H9 (cell line): ENCODE measurements around the gene SAC3D1. TPM values are rescaled to one million over a fixed set of nuclear protein-coding genes. Genes with fewer than 3 reads are reported as not detected.

Source experiments
- DNase-seq: peaks from one replicate; pipeline ENCODE4 v3.0.0-alpha.2; 2017
- H2AFZ ChIP-seq: one replicate; pipeline ENCODE4 v1.6.1; 2013; ENCODE audit warnings: mild to moderate bottlenecking, low read length, control low read depth, moderate library complexity
- H2AK5ac ChIP-seq: 2 replicates; pipeline ENCODE4 v1.6.1; 2013; ENCODE audit warnings: low read length, control low read depth, mixed read lengths; ENCODE audit not compliant: insufficient read length
- H2BK120ac ChIP-seq: one replicate; pipeline ENCODE4 v1.6.1; 2013; ENCODE audit warnings: low read depth, mild to moderate bottlenecking, low read length, control low read depth, inconsistent platforms; ENCODE audit not compliant: poor library complexity, severe bottlenecking
- H2BK12ac ChIP-seq: 2 replicates; pipeline ENCODE4 v1.6.1; 2013; ENCODE audit warnings: low read length, control low read depth, mixed read lengths, low read depth; ENCODE audit not compliant: insufficient read length
- H2BK15ac ChIP-seq: 2 replicates; pipeline ENCODE4 v1.6.1; 2013; ENCODE audit warnings: low read depth, low read length, control low read depth
- H2BK20ac ChIP-seq: one replicate; pipeline ENCODE4 v1.6.1; 2013; ENCODE audit warnings: low read depth, mild to moderate bottlenecking, low read length, control low read depth, inconsistent platforms; ENCODE audit not compliant: poor library complexity, severe bottlenecking
- H2BK5ac ChIP-seq: 2 replicates; pipeline ENCODE4 v1.6.1; 2013; ENCODE audit warnings: low read length, control low read depth, mixed read lengths; ENCODE audit not compliant: insufficient read length
- H3K14ac ChIP-seq: 2 replicates; pipeline ENCODE4 v1.6.1; 2013; ENCODE audit warnings: low read length, control low read depth; ENCODE audit not compliant: insufficient read depth
- H3K18ac ChIP-seq: 2 replicates; pipeline ENCODE4 v1.6.1; 2013; ENCODE audit warnings: low read depth, mild to moderate bottlenecking, mixed read lengths, low read length, control low read depth; ENCODE audit not compliant: insufficient read length
- H3K23ac ChIP-seq: 2 replicates; pipeline ENCODE4 v1.6.1; 2013; ENCODE audit warnings: low read length, control low read depth, mixed read lengths, low read depth; ENCODE audit not compliant: insufficient read length
- H3K23me2 ChIP-seq: 2 replicates; pipeline ENCODE4 v1.6.1; 2013; ENCODE audit warnings: low read depth, mild to moderate bottlenecking, mixed read lengths, low read length, control low read depth; ENCODE audit not compliant: insufficient read length, poor library complexity, severe bottlenecking
- H3K27ac ChIP-seq: 2 replicates; pipeline ENCODE4 v1.5.1; 2013; ENCODE audit warnings: low read length, control low read depth, mixed read lengths, low read depth; ENCODE audit not compliant: insufficient read length
- H3K27me3 ChIP-seq: 2 replicates; pipeline ENCODE4 v1.6.1; 2013; ENCODE audit warnings: low read length, control low read depth, inconsistent platforms; ENCODE audit not compliant: insufficient read depth
- H3K4ac ChIP-seq: 2 replicates; pipeline ENCODE4 v1.6.1; 2013; ENCODE audit warnings: low read depth, mild to moderate bottlenecking, control low read depth, inconsistent platforms, low read length, moderate library complexity
- H3K4me1 ChIP-seq: 2 replicates; pipeline ENCODE4 v1.6.1; 2013; ENCODE audit warnings: low read length, control low read depth, inconsistent platforms; ENCODE audit not compliant: insufficient read depth
- H3K4me2 ChIP-seq: 2 replicates; pipeline ENCODE4 v1.6.1; 2013; ENCODE audit warnings: low read length, control low read depth, mixed read lengths; ENCODE audit not compliant: insufficient read length, insufficient read depth
- H3K56ac ChIP-seq: 2 replicates; pipeline ENCODE4 v1.6.1; 2013; ENCODE audit warnings: low read depth, mild to moderate bottlenecking, mixed read lengths, low read length, control low read depth; ENCODE audit not compliant: insufficient read length
- H3K79me1 ChIP-seq: 2 replicates; pipeline ENCODE4 v1.6.1; 2013; ENCODE audit warnings: low read depth, mild to moderate bottlenecking, moderate library complexity, low read length, control low read depth, inconsistent platforms; ENCODE audit not compliant: insufficient read depth, poor library complexity, severe bottlenecking
- H3K79me2 ChIP-seq: 2 replicates; pipeline ENCODE4 v1.6.1; 2013; ENCODE audit warnings: low read length, control low read depth, inconsistent platforms; ENCODE audit not compliant: insufficient read depth
- H3K9ac ChIP-seq: 2 replicates; pipeline ENCODE4 v1.6.1; 2013; ENCODE audit warnings: low read length, control low read depth, mixed read lengths; ENCODE audit not compliant: insufficient read length; ENCODE audit errors: extremely low read depth
- H3K9me3 ChIP-seq: one replicate; pipeline ENCODE4 v1.6.1; 2013; ENCODE audit warnings: low read depth, low read length, inconsistent platforms; ENCODE audit not compliant: control insufficient read depth
- H3T11ph ChIP-seq: one replicate; pipeline ENCODE4 v1.6.1; 2013; ENCODE audit warnings: mild to moderate bottlenecking, low read length, control low read depth, inconsistent platforms
- H4K20me1 ChIP-seq: one replicate; pipeline ENCODE4 v1.6.1; 2013; ENCODE audit not compliant: control insufficient read depth, insufficient read length, insufficient read depth
- H4K5ac ChIP-seq: 2 replicates; pipeline ENCODE4 v1.6.1; 2013; ENCODE audit warnings: low read depth, mild to moderate bottlenecking, mixed read lengths, low read length, control low read depth; ENCODE audit not compliant: insufficient read length
- H4K8ac ChIP-seq: replicated peaks from 2 replicates; pipeline ENCODE4 v1.6.1; 2013; ENCODE audit warnings: low read length, control low read depth, mixed read lengths, low read depth; ENCODE audit not compliant: insufficient read length
- H4K91ac ChIP-seq: 2 replicates; pipeline ENCODE4 v1.6.1; 2013; ENCODE audit warnings: low read depth, mild to moderate bottlenecking, moderate library complexity, mixed read lengths, low read length, control low read depth; ENCODE audit not compliant: insufficient read length
- H3K27ac Mint-ChIP-seq, 3 experiments: 2 replicates in 2 of 3; 3 replicates in 1 of 3; pipeline ENCODE4 v1.8.0; 2020 to 2021; ENCODE audit warnings: mixed read lengths in 3 of 3, mild to moderate bottlenecking in 1 of 3, moderate library complexity in 1 of 3
- H3K27me3 Mint-ChIP-seq: 2 replicates; pipeline ENCODE4 v1.8.0; 2021; ENCODE audit warnings: low read depth, mild to moderate bottlenecking, moderate library complexity, mixed read lengths
- H3K36me3 Mint-ChIP-seq, 3 experiments: 2 replicates in 2 of 3; 3 replicates in 1 of 3; pipeline ENCODE4 v1.8.0; 2020 to 2021; ENCODE audit warnings: low read depth in 3 of 3, mixed read lengths in 3 of 3; ENCODE audit not compliant: insufficient read depth in 1 of 3
- H3K4me1 Mint-ChIP-seq, 2 experiments: 2 replicates each; pipeline ENCODE4 v1.8.0; 2020; ENCODE audit warnings: mixed read lengths in 2 of 2
- H3K4me3 Mint-ChIP-seq, 2 experiments: 2 replicates in 1 of 2; 3 replicates in 1 of 2; pipeline ENCODE4 v1.8.0; 2020 to 2021; ENCODE audit warnings: mild to moderate bottlenecking in 2 of 2, mixed read lengths in 2 of 2, moderate library complexity in 1 of 2
- H3K9me3 Mint-ChIP-seq, 2 experiments: 2 replicates in 1 of 2; 3 replicates in 1 of 2; pipeline ENCODE4 v1.8.0; 2020; ENCODE audit warnings: mild to moderate bottlenecking in 2 of 2, mixed read lengths in 2 of 2, moderate library complexity in 1 of 2
- CTCF ChIP-seq: fragments of 200-600 bp; sonication (generic); conservative IDR thresholded peaks from 3 replicates; pipeline ENCODE4 v1.8.0; 2021; ENCODE audit warnings: antibody characterized with exemption, mild to moderate bottlenecking
- WGBS: extraction: QIAGEN DNeasy Blood & Tissue Kit; methylation state at CpG from one replicate; pipeline ENCODE4 v1.1.7; 2013; ENCODE audit warnings: missing lambda C conversion rate, low lambda C conversion rate, mixed read lengths; ENCODE audit not compliant: insufficient read length; ENCODE audit errors: extremely low coverage; 5-methylcytosine and 5-hydroxymethylcytosine counted together
- total RNA-seq: library from RNA; stranded (reverse); gene quantifications from 2 replicates; pipeline ENCODE4 v1.2.1, GENCODE V29; 2021

The SAC3D1 gene
- total RNA-seq, 1 experiment from 2014 or later = 20.7 TPM

- H3K27ac ChIP-seq = no peak overlapping the region
- H2BK5ac ChIP-seq = no peak overlapping the region
- H2BK120ac ChIP-seq = no peak overlapping the region
- no peak for TF ChIP-seq CTCF
- Mint-ChIP-seq H3K27ac (no peak overlapping the region), H3K9me3 (no peaks in the 10 kb centered on the region; a peak in 1 of 5 replicates), H3K36me3 (no peaks in the 10 kb centered on the region), H3K4me1 (no peaks in the 10 kb centered on the region), H3K4me3 (no peak overlapping the region), H3K27me3 (peaks cover 11% of the 10 kb centered on the region)
- H3K14ac ChIP-seq = no peak overlapping the region
- H4K91ac ChIP-seq = no peak overlapping the region
- H3T11ph ChIP-seq = no peak overlapping the region
- no peak overlapping the region for H3K4me2 ChIP-seq
- DNase-seq = no peak
- H3K23ac ChIP-seq = no peak overlapping the region
- no peak overlapping the region for H3K4ac ChIP-seq
- no peak overlapping the region for H2BK20ac ChIP-seq
- no peak overlapping the region for H4K5ac ChIP-seq
- H3K79me2 ChIP-seq = no peaks in the 10 kb centered on the region
- no peaks in the 10 kb centered on the region for H3K27me3 ChIP-seq
- H3K4me1 ChIP-seq = no peaks in the 10 kb centered on the region
- no peaks in the 10 kb centered on the region for H4K20me1 ChIP-seq
- H2AFZ ChIP-seq = no peak overlapping the region
- H3K56ac ChIP-seq = no peak overlapping the region
- H2BK15ac ChIP-seq = no peak overlapping the region
- no peak overlapping the region for H2BK12ac ChIP-seq
- WGBS = no CpG with 5 or more reads among the region's 1 CpG
- H3K79me1 ChIP-seq = no peaks in the 10 kb centered on the region
- no peak overlapping the region for H3K9ac ChIP-seq
- H3K23me2 ChIP-seq = no peaks in the 10 kb centered on the region
- no peaks in the 10 kb centered on the region for H3K9me3 ChIP-seq
- H2AK5ac ChIP-seq = no peak overlapping the region
- H4K8ac ChIP-seq = no peak overlapping the region
- H3K18ac ChIP-seq = no peak overlapping the region
These were observed 14.5 kb downstream of the SAC3D1 start for GRCh38 chr11:65055538-65055937.
